Gastrocnemius medialis (tissue), 4 donors: ENCODE measurements around the gene TMEM38B.

ENCODE experiments used
- POLR2A ChIP-seq, 2 donors: fragments of 450-650 bp; IDR thresholded peaks; one replicate each; pipeline ENCODE4 v1.6.1; 2017; ENCODE audit warnings: antibody characterized with exemption in 2 of 2, mild to moderate bottlenecking in 2 of 2, moderate library complexity in 2 of 2
- TF ChIP-seq, protein P1 (sequence below), 5 experiments: fragments of 450-650 bp in 3 of 5; fragments of 200-600 bp in 2 of 5; sonication (generic) in 2 of 5; IDR thresholded peaks in 4 of 5; conservative IDR thresholded peaks in 1 of 5; 1 replicate in 4 of 5; 2 replicates in 1 of 5; pipeline ENCODE4 v1.5.1; 2016 to 2019; ENCODE audit warnings: antibody characterized with exemption in 5 of 5, mild to moderate bottlenecking in 3 of 5, moderate library complexity in 3 of 5

- TF ChIP-seq, protein P1, sequence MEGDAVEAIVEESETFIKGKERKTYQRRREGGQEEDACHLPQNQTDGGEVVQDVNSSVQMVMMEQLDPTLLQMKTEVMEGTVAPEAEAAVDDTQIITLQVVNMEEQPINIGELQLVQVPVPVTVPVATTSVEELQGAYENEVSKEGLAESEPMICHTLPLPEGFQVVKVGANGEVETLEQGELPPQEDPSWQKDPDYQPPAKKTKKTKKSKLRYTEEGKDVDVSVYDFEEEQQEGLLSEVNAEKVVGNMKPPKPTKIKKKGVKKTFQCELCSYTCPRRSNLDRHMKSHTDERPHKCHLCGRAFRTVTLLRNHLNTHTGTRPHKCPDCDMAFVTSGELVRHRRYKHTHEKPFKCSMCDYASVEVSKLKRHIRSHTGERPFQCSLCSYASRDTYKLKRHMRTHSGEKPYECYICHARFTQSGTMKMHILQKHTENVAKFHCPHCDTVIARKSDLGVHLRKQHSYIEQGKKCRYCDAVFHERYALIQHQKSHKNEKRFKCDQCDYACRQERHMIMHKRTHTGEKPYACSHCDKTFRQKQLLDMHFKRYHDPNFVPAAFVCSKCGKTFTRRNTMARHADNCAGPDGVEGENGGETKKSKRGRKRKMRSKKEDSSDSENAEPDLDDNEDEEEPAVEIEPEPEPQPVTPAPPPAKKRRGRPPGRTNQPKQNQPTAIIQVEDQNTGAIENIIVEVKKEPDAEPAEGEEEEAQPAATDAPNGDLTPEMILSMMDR (IDR thresholded peaks at IDR 0.05 in 4 of 5, conservative IDR thresholded peaks at IDR 0.05 in 1 of 5): no peak
- TF ChIP-seq POLR2A (IDR thresholded peaks at IDR 0.05): peak; percentile 97 to 99
These were observed at the start of gene TMEM38B for GRCh38 chr9:105694190-105694847.
